GM20000 (cell line): ENCODE measurements around the gene PHC3.

Experiments used
- DNase-seq: peaks from one replicate; pipeline ENCODE4 v3.0.0; 2012; ENCODE audit warnings: low spot score
- CTCF ChIP-seq: IDR thresholded peaks from 2 replicates; pipeline ENCODE4 v1.5.1; 2012; ENCODE audit warnings: mild to moderate bottlenecking, control low read depth; ENCODE audit errors: extremely low read depth, missing control alignments

PHC3 gene

GRCh38 chr3:170090601-170090981, 90.9 kb downstream of the PHC3 start:
- DNase-seq, result no peak
- TF ChIP-seq CTCF, result no peak

GRCh38 chr3:170089862-170090600, 91.5 kb downstream of the PHC3 start:
- TF ChIP-seq CTCF, result no peak
- no peak for DNase-seq

- no peak for DNase-seq
- no peak for TF ChIP-seq CTCF
Measured at GRCh38 chr3:170085396-170085795, 96.1 kb downstream of the PHC3 start.

- no peak for TF ChIP-seq CTCF
- no peak for DNase-seq
Measured at GRCh38 chr3:170083343-170083742, 98.2 kb downstream of the PHC3 start.

GRCh38 chr3:170081079-170081741, 100.3 kb downstream of the PHC3 start:
- TF ChIP-seq CTCF, result no peak
- no peak for DNase-seq

GRCh38 chr3:170080605-170081004, 100.9 kb downstream of the PHC3 start:
- TF ChIP-seq CTCF, result no peak
- DNase-seq, result no peak

- no peak for TF ChIP-seq CTCF
- no peak for DNase-seq
Measured at GRCh38 chr3:170079536-170080165, 101.9 kb downstream of the PHC3 start.
